IMR-90 (cell line): ENCODE data around the gene SFPQ. TPM values are rescaled to one million over a fixed set of nuclear protein-coding genes. Genes with fewer than 3 reads are reported as not detected.
"Not testable (repeated sequence)": the region's sequence is repeated elsewhere in the genome, so short reads cannot be mapped to it uniquely, and the experiment has no call there.

Experiments used
- ATAC-seq: fragments of 200-7000 bp; cut with Tn5 transposase; 2 replicates; pipeline ENCODE4 v1.9.1; 2020; ENCODE audit warnings: low read depth, mild to moderate bottlenecking, moderate library complexity
- BruUV-seq: library from RNA; stranded (reverse); fragments of 400-500 nt; replicated peaks from 2 replicates; lab custom pipeline; 2021; lab: Mats Ljungman, UMichigan
- CTCF ChIA-PET: fragments of 300-600 bp; formaldehyde crosslinking; extraction: SDS; loops from one replicate; lab custom pipeline; 2021; ENCODE audit warnings: antibody characterized with exemption; lab: Yijun Ruan, JAX
- POLR2A ChIA-PET: fragments of 300-600 bp; sonication (Branson Sonifier 250); formaldehyde crosslinking; loops from one replicate; lab custom pipeline; 2022; ENCODE audit warnings: antibody characterized with exemption; ENCODE audit not compliant: unreplicated experiment; lab: Charles Lee
- DNase-seq: peaks from one replicate; pipeline ENCODE4 v3.0.0; 2013
- H2AFZ ChIP-seq: replicated peaks from 2 replicates; pipeline ENCODE3; 2013; ENCODE audit warnings: low read length, mild to moderate bottlenecking; ENCODE audit not compliant: poor library complexity
- H2AK5ac ChIP-seq: 2 replicates; pipeline ENCODE4 v1.6.1; 2013; ENCODE audit warnings: low read depth, low read length, inconsistent platforms
- H2AK9ac ChIP-seq: replicated peaks from 2 replicates; pipeline ENCODE3; 2013; ENCODE audit warnings: mild to moderate bottlenecking, low read depth, low read length, moderate library complexity; ENCODE audit not compliant: poor library complexity
- H2BK120ac ChIP-seq: 2 replicates; pipeline ENCODE4 v1.6.1; 2013; ENCODE audit warnings: low read depth, low read length, inconsistent platforms
- H2BK15ac ChIP-seq: 3 replicates; pipeline ENCODE4 v1.6.1; 2013; ENCODE audit warnings: low read depth, low read length, inconsistent platforms
- H2BK20ac ChIP-seq: 2 replicates; pipeline ENCODE4 v1.6.1; 2013; ENCODE audit warnings: low read depth, mild to moderate bottlenecking, inconsistent platforms, low read length, moderate library complexity
- H2BK5ac ChIP-seq: 2 replicates; pipeline ENCODE4 v1.6.1; 2013; ENCODE audit warnings: mild to moderate bottlenecking, low read depth, low read length, inconsistent platforms; ENCODE audit not compliant: poor library complexity, severe bottlenecking
- H3K14ac ChIP-seq: replicated peaks from 2 replicates; pipeline ENCODE4 v1.6.1; 2013; ENCODE audit warnings: low read depth, low read length, inconsistent platforms
- H3K18ac ChIP-seq: 2 replicates; pipeline ENCODE4 v1.6.1; 2013; ENCODE audit warnings: low read depth, low read length, control low read depth
- H3K23ac ChIP-seq: 2 replicates; pipeline ENCODE4 v1.6.1; 2013; ENCODE audit warnings: low read depth, low read length, inconsistent platforms
- H3K27ac ChIP-seq: 2 replicates; pipeline ENCODE4 v1.5.1; 2013; ENCODE audit warnings: mild to moderate bottlenecking, control low read depth, low read length; ENCODE audit not compliant: insufficient read depth
- H3K27me3 ChIP-seq: 2 replicates; pipeline ENCODE4 v1.6.1; 2013; ENCODE audit warnings: low read length; ENCODE audit not compliant: control insufficient read depth, insufficient read depth
- H3K36me3 ChIP-seq: 2 replicates; pipeline ENCODE4 v1.6.1; 2013; ENCODE audit warnings: low read length, mixed read lengths; ENCODE audit not compliant: control insufficient read depth, insufficient read depth
- H3K4ac ChIP-seq: 2 replicates; pipeline ENCODE4 v1.6.1; 2013; ENCODE audit warnings: low read depth, low read length, inconsistent platforms
- H3K4me1 ChIP-seq: 2 replicates; pipeline ENCODE4 v1.6.1; 2013; ENCODE audit warnings: low read length, mixed read lengths; ENCODE audit not compliant: control insufficient read depth, insufficient read depth
- H3K4me2 ChIP-seq: 2 replicates; pipeline ENCODE4 v1.6.1; 2013; ENCODE audit warnings: low read depth, mild to moderate bottlenecking, control low read depth, low read length, moderate library complexity
- H3K4me3 ChIP-seq: 2 replicates; pipeline ENCODE4 v1.5.1; 2013; ENCODE audit warnings: low read depth, mild to moderate bottlenecking, control low read depth, low read length, moderate library complexity; ENCODE audit not compliant: insufficient read depth
- H3K56ac ChIP-seq: 2 replicates; pipeline ENCODE4 v1.6.1; 2013; ENCODE audit warnings: low read length, inconsistent platforms; ENCODE audit not compliant: insufficient read depth; ENCODE audit errors: extremely low read depth
- H3K79me1 ChIP-seq, 2 experiments: 2 replicates each; pipeline ENCODE4 v1.6.1; 2013; ENCODE audit warnings: low read length in 2 of 2, inconsistent platforms in 1 of 2, low read depth in 1 of 2
- H3K9ac ChIP-seq: 2 replicates; pipeline ENCODE4 v1.6.1; 2013; ENCODE audit warnings: low read depth, low read length, control low read depth
- H3K9me1 ChIP-seq: 2 replicates; pipeline ENCODE4 v1.6.1; 2013; ENCODE audit warnings: low read length, inconsistent platforms; ENCODE audit not compliant: insufficient read depth
- H3K9me3 ChIP-seq: 2 replicates; pipeline ENCODE4 v1.6.1; 2013; ENCODE audit warnings: low read length; ENCODE audit not compliant: control insufficient read depth, insufficient read depth
- H4K20me1 ChIP-seq: 2 replicates; pipeline ENCODE4 v1.6.1; 2013; ENCODE audit warnings: low read length, inconsistent platforms; ENCODE audit not compliant: insufficient read depth
- H4K5ac ChIP-seq: 2 replicates; pipeline ENCODE4 v1.6.1; 2013; ENCODE audit warnings: mild to moderate bottlenecking, low read depth, low read length, control low read depth
- H4K8ac ChIP-seq, 2 experiments: 2 replicates each; pipeline ENCODE4 v1.6.1; 2013; ENCODE audit warnings: low read depth in 2 of 2, low read length in 2 of 2, control low read depth in 1 of 2, inconsistent platforms in 1 of 2
- H4K91ac ChIP-seq: 2 replicates; pipeline ENCODE4 v1.6.1; 2013; ENCODE audit warnings: low read depth, low read length, inconsistent platforms; ENCODE audit not compliant: insufficient read depth
- WGBS, 2 experiments: methylation state at CpG; one replicate each; pipeline versions ENCODE4 v1.1.5 to v1.1.7; 2013; ENCODE audit warnings: missing lambda C conversion rate in 2 of 2; ENCODE audit not compliant: insufficient read length in 1 of 2; ENCODE audit errors: extremely low coverage in 2 of 2; 5-methylcytosine and 5-hydroxymethylcytosine counted together
- dilution Hi-C: fragments of 300-500 bp; cut with HindIII; formaldehyde crosslinking; loops from one replicate; pipeline ENCODE4 v1.14.3; 2018; ENCODE audit warnings: low sequenced_read_pairs; ENCODE audit not compliant: unreplicated experiment
- in situ Hi-C: fragments of 300-500 bp; cut with MboI; formaldehyde crosslinking; loops from 3 replicates; pipeline ENCODE4 v1.14.3; 2019; ENCODE audit warnings: low sequenced_read_pairs, inconsistent platforms, mixed read lengths
- intact Hi-C: fragments of 100-400 bp; cut with micrococcal nuclease; formaldehyde crosslinking; loops from 2 replicates; pipeline ENCODE4 v1.10.0; 2022
- polyA plus RNA-seq, 3 experiments: library from polyadenylated mRNA; depleted of rRNA; stranded (reverse); fragments of >200 nt; gene quantifications; 2 replicates each; pipeline ENCODE4 v1.2.3, GENCODE V29; 2012; ENCODE audit warnings: low replicate concordance in 1 of 3
- total RNA-seq: library from RNA; depleted of rRNA; stranded (reverse); fragments of >200 nt; gene quantifications from 2 replicates; pipeline ENCODE4 v1.2.3, GENCODE V29; 2012

The SFPQ gene
- total and polyA plus RNA-seq, 2 of the 4 experiments (the other 2 are of a cell fraction), result 53.9 to 121 TPM

DNA sequence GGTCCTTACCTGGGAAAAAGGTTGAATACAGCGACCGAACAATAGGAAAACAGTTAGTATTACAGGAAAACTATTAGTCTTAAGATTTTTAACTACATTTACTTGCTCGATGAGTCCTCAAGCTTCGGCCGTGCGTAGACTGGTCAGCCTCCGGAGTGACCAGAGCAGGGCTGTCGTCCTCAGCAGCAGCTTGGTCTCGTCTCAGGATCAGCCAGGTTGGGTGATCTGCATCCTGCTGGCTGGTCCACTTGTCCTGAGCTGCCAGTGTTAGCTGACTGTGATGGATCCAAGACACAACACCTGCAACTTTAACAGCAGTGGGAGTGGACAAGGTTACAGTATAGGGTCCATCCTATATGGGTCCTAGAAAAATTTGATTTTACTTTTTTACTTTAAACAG lies 50.2 kb downstream of the SFPQ start:
- H3K79me1 ChIP-seq, H3K27ac ChIP-seq, H2AFZ ChIP-seq, H3K36me3 ChIP-seq, H3K4me1 ChIP-seq, ATAC-seq, H3K4me2 ChIP-seq, dilution Hi-C loops, in situ Hi-C loops, H2BK120ac ChIP-seq, POLR2A ChIA-PET, H2BK20ac ChIP-seq, H3K9ac ChIP-seq, H2BK15ac ChIP-seq, H3K23ac ChIP-seq, H4K20me1 ChIP-seq, H3K4me3 ChIP-seq, DNase-seq, H3K27me3 ChIP-seq, intact Hi-C loops, H4K5ac ChIP-seq, H2AK5ac ChIP-seq, BruUV-seq, H2AK9ac ChIP-seq, H3K14ac ChIP-seq, H3K9me1 ChIP-seq, H2BK5ac ChIP-seq, H4K91ac ChIP-seq, H3K18ac ChIP-seq, H3K9me3 ChIP-seq, H3K4ac ChIP-seq, H4K8ac ChIP-seq, H3K56ac ChIP-seq: not testable (repeated sequence)
- 80% methylated on average over 2 of the region's 9 CpGs; no CpG with 5 or more reads in 1 of the 2 experiments for WGBS, 2 experiments
- CTCF ChIA-PET, result interaction anchor here (0.9 kb wide), 1 partner anchor 21 kb away, joined by 3 read pairs; no protein-coding TSS in a partner anchor

DNA sequence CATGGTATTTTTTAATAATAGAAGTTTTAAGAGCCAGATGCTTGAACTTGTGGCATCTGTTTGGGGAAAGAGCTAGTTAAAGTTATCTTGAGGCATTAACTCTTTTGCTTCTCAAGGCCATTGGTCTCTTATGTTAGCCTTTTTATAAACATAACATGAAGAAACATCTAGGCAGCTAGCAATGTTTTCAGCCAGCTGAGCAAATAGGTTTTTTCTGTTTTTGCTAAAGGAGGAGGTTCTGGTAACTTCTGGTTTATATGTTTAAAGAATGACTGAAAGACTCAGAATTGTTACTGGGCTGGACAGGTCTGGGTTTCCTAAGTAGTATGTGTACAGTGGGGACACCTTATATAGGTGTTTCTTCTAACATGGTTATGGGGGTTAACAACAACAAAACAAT lies 50.7 kb downstream of the SFPQ start:
- H3K9me3 ChIP-seq, H3K4ac ChIP-seq, H2BK120ac ChIP-seq, H3K9ac ChIP-seq, H3K9me1 ChIP-seq, H2BK5ac ChIP-seq, H2AK9ac ChIP-seq, H3K56ac ChIP-seq, ATAC-seq, H4K20me1 ChIP-seq, H3K79me1 ChIP-seq, H3K14ac ChIP-seq, DNase-seq, H2BK15ac ChIP-seq, H3K36me3 ChIP-seq, H4K91ac ChIP-seq, H3K27ac ChIP-seq, intact Hi-C loops, H4K8ac ChIP-seq, dilution Hi-C loops, H3K4me2 ChIP-seq, H3K23ac ChIP-seq, H2BK20ac ChIP-seq, in situ Hi-C loops, H3K27me3 ChIP-seq, H3K18ac ChIP-seq, H2AFZ ChIP-seq, POLR2A ChIA-PET, BruUV-seq, H3K4me1 ChIP-seq, H4K5ac ChIP-seq, H3K4me3 ChIP-seq, H2AK5ac ChIP-seq: not testable (repeated sequence)
- CTCF ChIA-PET, result interaction anchor here (0.9 kb wide), 1 partner anchor 20 kb away, joined by 3 read pairs; no protein-coding TSS in a partner anchor
